ENCODE results near the gene EDA. TPM values are rescaled to one million over a fixed set of nuclear protein-coding genes. Genes with fewer than 3 reads are reported as not detected.
A peak's percentile ranks its signal among the peaks of the same experiment; 100 is the strongest.

Gene EDA
- total and polyA plus RNA-seq, 12 donors = 2.3 to 9.4 (median 5.2) TPM

DNA sequence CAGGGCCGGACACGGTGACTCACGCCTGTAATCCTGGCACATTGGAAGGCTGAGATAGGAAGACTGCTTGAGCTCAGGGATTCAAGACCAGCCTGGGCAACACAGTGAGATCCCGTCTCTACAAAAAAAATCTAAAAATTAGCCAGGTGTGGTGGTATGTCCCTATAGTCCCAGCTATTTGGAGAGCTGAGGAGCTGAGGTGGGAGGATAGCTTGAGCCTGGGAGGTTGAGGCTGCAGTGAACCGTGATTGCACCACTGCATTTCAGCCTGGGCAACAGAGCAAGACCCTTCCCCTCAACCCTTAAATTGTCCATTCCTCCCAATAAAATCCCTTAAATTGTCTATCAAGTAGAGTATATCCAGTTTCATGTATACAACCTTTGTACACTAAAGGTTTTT lies 463.4 kb downstream of the EDA start:
- Histone ChIP-seq H3K4me1 (peaks cover 0 to 5% (median 0%) of the 10 kb centered on the region in 9 donors), H3K9me3 (peaks cover 0 to 13% (median 0%) of the 10 kb centered on the region in 11 donors), H3K27me3 (peaks cover 0 to 55% (median 0%) of the 10 kb centered on the region in 7 donors), H3K27ac (no peak overlapping the region), H3K4me3 (no peak overlapping the region), H3K36me3 (no peaks in the 10 kb centered on the region)
- intact Hi-C loops (cut with DNase I) = no loop called here
- TF ChIP-seq, protein P1, sequence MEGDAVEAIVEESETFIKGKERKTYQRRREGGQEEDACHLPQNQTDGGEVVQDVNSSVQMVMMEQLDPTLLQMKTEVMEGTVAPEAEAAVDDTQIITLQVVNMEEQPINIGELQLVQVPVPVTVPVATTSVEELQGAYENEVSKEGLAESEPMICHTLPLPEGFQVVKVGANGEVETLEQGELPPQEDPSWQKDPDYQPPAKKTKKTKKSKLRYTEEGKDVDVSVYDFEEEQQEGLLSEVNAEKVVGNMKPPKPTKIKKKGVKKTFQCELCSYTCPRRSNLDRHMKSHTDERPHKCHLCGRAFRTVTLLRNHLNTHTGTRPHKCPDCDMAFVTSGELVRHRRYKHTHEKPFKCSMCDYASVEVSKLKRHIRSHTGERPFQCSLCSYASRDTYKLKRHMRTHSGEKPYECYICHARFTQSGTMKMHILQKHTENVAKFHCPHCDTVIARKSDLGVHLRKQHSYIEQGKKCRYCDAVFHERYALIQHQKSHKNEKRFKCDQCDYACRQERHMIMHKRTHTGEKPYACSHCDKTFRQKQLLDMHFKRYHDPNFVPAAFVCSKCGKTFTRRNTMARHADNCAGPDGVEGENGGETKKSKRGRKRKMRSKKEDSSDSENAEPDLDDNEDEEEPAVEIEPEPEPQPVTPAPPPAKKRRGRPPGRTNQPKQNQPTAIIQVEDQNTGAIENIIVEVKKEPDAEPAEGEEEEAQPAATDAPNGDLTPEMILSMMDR (IDR thresholded peaks at IDR 0.05) = no peak
- ATAC-seq = no peak
- no peak for DNase-seq
- WGBS, 2 donors = 93 to 99% methylated on average over 5 of the region's 5 CpGs

DNA sequence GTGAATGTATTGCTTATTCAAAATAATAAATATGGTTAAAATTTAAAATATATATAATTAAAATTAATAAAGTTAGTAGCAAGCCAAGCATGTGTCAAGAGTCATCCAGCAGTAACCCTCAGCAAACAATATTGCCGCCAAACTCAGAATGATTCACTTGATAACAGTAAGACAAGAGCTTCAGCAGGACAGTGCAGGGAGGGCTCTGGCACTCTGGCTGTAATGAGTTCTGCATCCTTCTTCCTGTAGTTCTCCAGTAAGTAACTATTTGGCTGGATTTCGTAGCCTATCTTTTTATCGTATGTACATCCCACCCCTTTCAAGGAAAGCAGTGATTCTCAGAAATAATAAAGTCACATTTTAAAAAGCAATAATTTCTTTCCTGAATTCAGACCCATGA lies 464.0 kb downstream of the EDA start:
- Histone ChIP-seq H3K4me3 (no peak overlapping the region), H3K9me3 (peaks cover 0 to 13% (median 0%) of the 10 kb centered on the region in 11 donors), H3K36me3 (no peaks in the 10 kb centered on the region), H3K27me3 (peaks cover 0 to 58% (median 0%) of the 10 kb centered on the region in 7 donors), H3K4me1 (peaks cover 0 to 5% (median 0%) of the 10 kb centered on the region in 9 donors), H3K27ac (no peak overlapping the region)
- TF ChIP-seq, protein P1 (IDR thresholded peaks at IDR 0.05) = no peak
- no peak for ATAC-seq
- DNase-seq = no peak
- 55 to 56% methylated on average over 3 of the region's 3 CpGs for WGBS, 2 donors
- intact Hi-C loops (cut with DNase I) = no loop called here

DNA sequence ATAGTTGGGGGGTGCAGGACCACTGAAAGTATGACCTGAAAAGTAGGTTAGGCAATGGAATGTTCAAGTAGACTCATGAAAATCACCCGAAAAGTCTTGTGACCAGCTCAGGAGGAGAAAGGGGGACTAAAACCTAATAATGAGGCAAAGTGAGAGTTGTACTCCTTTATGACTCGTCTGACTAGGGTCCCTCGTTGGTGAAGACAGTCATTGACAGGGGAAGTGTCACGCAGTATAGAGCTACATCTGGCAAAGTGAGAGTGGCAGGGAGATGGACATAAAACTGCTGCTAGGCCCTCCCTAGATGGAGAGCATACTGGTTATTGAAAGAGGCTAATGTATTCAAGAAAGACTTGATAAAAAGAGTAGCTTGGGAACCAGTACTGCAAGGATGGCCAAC lies 466.8 kb downstream of the EDA start:
- H3K4me1 ChIP-seq = peaks cover 0 to 6% (median 0%) of the 10 kb centered on the region in 9 donors
- intact Hi-C loops (cut with DNase I) = no loop called here
- no peak overlapping the region for H3K27ac ChIP-seq
- TF ChIP-seq, protein P1 (IDR thresholded peaks at IDR 0.05) = no peak
- ATAC-seq (no peak), DNase-seq (no peak)
- H3K9me3 ChIP-seq = peaks cover 0 to 5% (median 0%) of the 10 kb centered on the region in 11 donors
- peaks cover 0 to 54% (median 0%) of the 10 kb centered on the region in 7 donors for H3K27me3 ChIP-seq
- H3K4me3 ChIP-seq = no peak overlapping the region
- H3K36me3 ChIP-seq = no peaks in the 10 kb centered on the region
- 70 to 74% methylated on average over 4 of the region's 4 CpGs for WGBS, 2 donors

DNA sequence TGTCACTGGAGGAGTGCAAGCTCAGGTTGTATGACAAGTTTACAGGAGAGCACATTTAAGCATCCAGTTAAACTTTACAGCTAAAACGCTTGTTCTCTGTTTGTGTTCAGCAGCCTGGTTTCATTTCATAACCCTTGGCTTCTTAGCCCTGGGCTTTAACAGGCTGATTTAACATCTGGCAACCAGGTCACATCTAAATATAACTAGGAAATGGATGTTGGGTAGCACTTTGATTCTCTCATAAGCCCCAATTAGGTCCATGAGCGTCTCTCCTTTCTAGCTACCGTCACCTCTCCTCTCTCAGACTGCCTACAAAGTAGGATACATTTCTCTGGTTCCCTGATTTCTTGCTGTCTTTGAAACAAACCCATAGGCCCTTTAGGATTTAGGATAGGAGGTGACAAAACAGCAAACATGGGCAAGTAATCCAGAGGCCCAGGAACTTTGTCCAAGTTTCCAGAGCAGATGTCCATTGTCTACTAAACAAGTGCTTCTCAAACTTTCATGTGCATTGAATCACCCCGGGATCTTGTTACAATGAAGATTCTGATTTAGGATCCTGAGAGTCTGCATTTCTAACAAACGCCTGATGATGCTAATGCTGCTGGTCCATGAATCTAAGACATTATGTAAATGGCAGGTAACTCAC lies 468.8 kb downstream of the EDA start:
- TF ChIP-seq, protein P1 (IDR thresholded peaks at IDR 0.05) = no peak
- H3K9me3 ChIP-seq = no peaks in the 10 kb centered on the region
- DNase-seq (no peak), ATAC-seq (peak in 2 of 8 donors; percentile 57 to 62)
- no peak overlapping the region for H3K27ac ChIP-seq
- H3K4me1 ChIP-seq = peaks cover 0 to 17% (median 3%) of the 10 kb centered on the region in 9 donors
- 61 to 68% methylated on average over 5 of the region's 5 CpGs for WGBS, 2 donors
- H3K4me3 ChIP-seq = no peak overlapping the region
- no peaks in the 10 kb centered on the region for H3K36me3 ChIP-seq
- intact Hi-C loops (cut with DNase I) = no loop called here
- peaks cover 0 to 37% (median 0%) of the 10 kb centered on the region in 7 donors for H3K27me3 ChIP-seq

All from heart right ventricle (tissue), 16 donors.